ENCODE data around the gene BLVRB. TPM values are rescaled to one million over a fixed set of nuclear protein-coding genes. Genes with fewer than 3 reads are reported as not detected.

The BLVRB gene
- total and polyA plus RNA-seq, 10 of the 15 experiments (the other 5 are each of a cell fraction or from before 2014, with no cell fraction given) = 6.3 to 53.3 (median 27.8) TPM

DNA sequence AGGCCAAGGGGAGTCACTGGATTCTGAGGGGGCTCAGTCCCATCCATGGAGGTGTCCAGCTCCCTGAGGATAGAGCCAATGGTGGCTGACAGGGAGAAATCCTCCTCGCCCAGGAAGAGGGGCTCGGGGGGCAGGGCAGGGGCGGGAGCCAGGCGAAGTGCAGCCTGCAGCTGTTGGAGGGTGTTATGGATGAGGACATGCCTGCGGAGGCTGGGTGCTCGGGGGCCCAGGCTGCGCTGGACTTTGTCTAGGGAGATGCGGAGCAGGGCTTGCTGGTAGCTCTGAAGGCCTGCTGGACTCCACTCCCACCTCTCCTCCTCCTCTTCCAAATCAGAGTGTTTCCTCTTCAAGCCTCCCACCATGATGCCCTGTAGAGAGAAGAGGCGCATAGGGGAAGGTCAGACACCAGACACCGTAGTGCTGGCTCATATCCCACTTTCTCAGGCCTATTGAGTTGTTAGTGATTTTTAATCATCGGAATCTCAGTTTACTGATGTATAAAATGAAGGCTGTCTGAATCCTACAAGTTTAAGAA lies 23.8 kb downstream of the BLVRB start:
- no peaks in the 10 kb centered on the region for H3K9me3 ChIP-seq (replicated peaks; ENCODE audit: control insufficient read depth, insufficient read depth, low read length)
- H3K4me1 ChIP-seq (ENCODE audit: control insufficient read depth, insufficient read depth, low read length) = peaks cover 5% of the 10 kb centered on the region
- TF ChIP-seq, protein P1, sequence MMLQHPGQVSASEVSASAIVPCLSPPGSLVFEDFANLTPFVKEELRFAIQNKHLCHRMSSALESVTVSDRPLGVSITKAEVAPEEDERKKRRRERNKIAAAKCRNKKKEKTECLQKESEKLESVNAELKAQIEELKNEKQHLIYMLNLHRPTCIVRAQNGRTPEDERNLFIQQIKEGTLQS (IDR thresholded peaks at IDR 0.05; ENCODE audit: borderline replicate concordance, extremely low read depth, low read depth, low read length) = no peak
- TF ChIP-seq DPF2 (IDR thresholded peaks at IDR 0.05) (no peak), CBX3 (IDR thresholded peaks at IDR 0.05; ENCODE audit: borderline replicate concordance, low read depth) (no peak), SIX5 (IDR thresholded peaks at IDR 0.05; ENCODE audit: low read depth, low read length, severe bottlenecking) (no peak), SPI1 (IDR thresholded peaks at IDR 0.05; ENCODE audit: borderline replicate concordance, insufficient read depth, low read depth, low read length) (no peak), TBL1XR1 (IDR thresholded peaks at IDR 0.05; ENCODE audit: low read depth, low read length) (no peak), TARDBP (IDR thresholded peaks at IDR 0.05; ENCODE audit: borderline replicate concordance) (no peak), NFXL1 (IDR thresholded peaks at IDR 0.05; ENCODE audit: borderline replicate concordance) (no peak), BCL11A (IDR thresholded peaks at IDR 0.05; ENCODE audit: low read depth, low read length) (no peak), CHD1 (IDR thresholded peaks at IDR 0.05; ENCODE audit: low read depth, low read length) (no peak), NFYA (IDR thresholded peaks at IDR 0.05; ENCODE audit: borderline replicate concordance, low read depth, low read length) (no peak), ASH2L (IDR thresholded peaks at IDR 0.05; ENCODE audit: borderline replicate concordance, low read depth) (no peak)
- TF ChIP-seq, protein P2, sequence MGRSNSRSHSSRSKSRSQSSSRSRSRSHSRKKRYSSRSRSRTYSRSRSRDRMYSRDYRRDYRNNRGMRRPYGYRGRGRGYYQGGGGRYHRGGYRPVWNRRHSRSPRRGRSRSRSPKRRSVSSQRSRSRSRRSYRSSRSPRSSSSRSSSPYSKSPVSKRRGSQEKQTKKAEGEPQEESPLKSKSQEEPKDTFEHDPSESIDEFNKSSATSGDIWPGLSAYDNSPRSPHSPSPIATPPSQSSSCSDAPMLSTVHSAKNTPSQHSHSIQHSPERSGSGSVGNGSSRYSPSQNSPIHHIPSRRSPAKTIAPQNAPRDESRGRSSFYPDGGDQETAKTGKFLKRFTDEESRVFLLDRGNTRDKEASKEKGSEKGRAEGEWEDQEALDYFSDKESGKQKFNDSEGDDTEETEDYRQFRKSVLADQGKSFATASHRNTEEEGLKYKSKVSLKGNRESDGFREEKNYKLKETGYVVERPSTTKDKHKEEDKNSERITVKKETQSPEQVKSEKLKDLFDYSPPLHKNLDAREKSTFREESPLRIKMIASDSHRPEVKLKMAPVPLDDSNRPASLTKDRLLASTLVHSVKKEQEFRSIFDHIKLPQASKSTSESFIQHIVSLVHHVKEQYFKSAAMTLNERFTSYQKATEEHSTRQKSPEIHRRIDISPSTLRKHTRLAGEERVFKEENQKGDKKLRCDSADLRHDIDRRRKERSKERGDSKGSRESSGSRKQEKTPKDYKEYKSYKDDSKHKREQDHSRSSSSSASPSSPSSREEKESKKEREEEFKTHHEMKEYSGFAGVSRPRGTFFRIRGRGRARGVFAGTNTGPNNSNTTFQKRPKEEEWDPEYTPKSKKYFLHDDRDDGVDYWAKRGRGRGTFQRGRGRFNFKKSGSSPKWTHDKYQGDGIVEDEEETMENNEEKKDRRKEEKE (IDR thresholded peaks at IDR 0.05) = no peak
- TF ChIP-seq, protein P3, sequence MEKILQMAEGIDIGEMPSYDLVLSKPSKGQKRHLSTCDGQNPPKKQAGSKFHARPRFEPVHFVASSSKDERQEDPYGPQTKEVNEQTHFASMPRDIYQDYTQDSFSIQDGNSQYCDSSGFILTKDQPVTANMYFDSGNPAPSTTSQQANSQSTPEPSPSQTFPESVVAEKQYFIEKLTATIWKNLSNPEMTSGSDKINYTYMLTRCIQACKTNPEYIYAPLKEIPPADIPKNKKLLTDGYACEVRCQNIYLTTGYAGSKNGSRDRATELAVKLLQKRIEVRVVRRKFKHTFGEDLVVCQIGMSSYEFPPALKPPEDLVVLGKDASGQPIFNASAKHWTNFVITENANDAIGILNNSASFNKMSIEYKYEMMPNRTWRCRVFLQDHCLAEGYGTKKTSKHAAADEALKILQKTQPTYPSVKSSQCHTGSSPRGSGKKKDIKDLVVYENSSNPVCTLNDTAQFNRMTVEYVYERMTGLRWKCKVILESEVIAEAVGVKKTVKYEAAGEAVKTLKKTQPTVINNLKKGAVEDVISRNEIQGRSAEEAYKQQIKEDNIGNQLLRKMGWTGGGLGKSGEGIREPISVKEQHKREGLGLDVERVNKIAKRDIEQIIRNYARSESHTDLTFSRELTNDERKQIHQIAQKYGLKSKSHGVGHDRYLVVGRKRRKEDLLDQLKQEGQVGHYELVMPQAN (conservative IDR thresholded peaks at IDR 0.05) = no peak
- TF ChIP-seq, protein P4, sequence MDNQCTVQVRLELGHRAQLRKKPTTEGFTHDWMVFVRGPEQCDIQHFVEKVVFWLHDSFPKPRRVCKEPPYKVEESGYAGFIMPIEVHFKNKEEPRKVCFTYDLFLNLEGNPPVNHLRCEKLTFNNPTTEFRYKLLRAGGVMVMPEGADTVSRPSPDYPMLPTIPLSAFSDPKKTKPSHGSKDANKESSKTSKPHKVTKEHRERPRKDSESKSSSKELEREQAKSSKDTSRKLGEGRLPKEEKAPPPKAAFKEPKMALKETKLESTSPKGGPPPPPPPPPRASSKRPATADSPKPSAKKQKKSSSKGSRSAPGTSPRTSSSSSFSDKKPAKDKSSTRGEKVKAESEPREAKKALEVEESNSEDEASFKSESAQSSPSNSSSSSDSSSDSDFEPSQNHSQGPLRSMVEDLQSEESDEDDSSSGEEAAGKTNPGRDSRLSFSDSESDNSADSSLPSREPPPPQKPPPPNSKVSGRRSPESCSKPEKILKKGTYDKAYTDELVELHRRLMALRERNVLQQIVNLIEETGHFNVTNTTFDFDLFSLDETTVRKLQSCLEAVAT (IDR thresholded peaks at IDR 0.05) = no peak
- H3K4me3 ChIP-seq = peak overlapping the region; percentile 91
- H3K79me2 ChIP-seq (ENCODE audit: control insufficient read depth, insufficient read depth, low read length) = peaks cover 28% of the 10 kb centered on the region
- ATAC-seq (no peak), DNase-seq (ENCODE audit: low read depth, low spot score) (no peak), FAIRE-seq (no peak)
- no peaks in the 10 kb centered on the region for H3K27me3 ChIP-seq (replicated peaks in 1 of 2; ENCODE audit: control insufficient read depth in 2 of 2, insufficient read depth in 2 of 2, low read length in 1 of 2)
- ChIA-PET CTCF (interaction anchor here (0.9 to 4.6 kb wide), 3 partner anchors 16 to 137 kb away, joined by 3 to 40 read pairs (median 13); partner anchors contain the start of gene SERTAD1), SMC1A (ENCODE audit: uncharacterized antibody, unreplicated experiment) (interaction anchor here (1.8 to 4.2 kb wide), 3 partner anchors 15 to 26 kb away, joined by 11 to 35 read pairs (median 22); partner anchors contain the start of gene SERTAD1), RAD21 (ENCODE audit: unreplicated experiment) (interaction anchor here (1.0 to 2.6 kb wide), 4 partner anchors 11 to 38 kb away, joined by 3 to 25 read pairs (median 8); partner anchors contain the start of gene SERTAD1), POLR2A (interaction anchor here (2.4 to 4.7 kb wide), 3 partner anchors 15 to 38 kb away, joined by 8 to 49 read pairs (median 13); partner anchors contain the start of gene SERTAD1)
- intact Hi-C loops (cut with micrococcal nuclease; ENCODE audit: unreplicated experiment) = no loop called here
- no peaks in the 10 kb centered on the region for H4K20me1 ChIP-seq (ENCODE audit: control insufficient read depth, insufficient read depth)
- peaks cover 8 to 15% of the 10 kb centered on the region in 2 experiments; a peak in 3 of 4 replicates for H3K36me3 ChIP-seq (ENCODE audit: control insufficient read depth in 2 of 2, insufficient read depth in 2 of 2, low read length in 1 of 2)
- in situ Hi-C loops (cut with MboI) = no loop called here
- H3K9ac ChIP-seq (ENCODE audit: control insufficient read depth, insufficient read depth, low read length) = peak overlapping the region; percentile 62
- 88% methylated on average over 11 of the region's 11 CpGs for WGBS (ENCODE audit: insufficient coverage, insufficient replicate concordance, low lambda C conversion rate, missing lambda C conversion rate)
- H3K27ac ChIP-seq (ENCODE audit: control insufficient read depth, insufficient read depth) = peak overlapping the region; percentile 65; the same call in 1 of the 2 replicates
- no TSS peak for BruUV-seq (replicated peaks)
- H3K4me2 ChIP-seq (ENCODE audit: control insufficient read depth, insufficient read depth) = peak overlapping the region; percentile 48
- H2AFZ ChIP-seq (ENCODE audit: control insufficient read depth, low read depth, low read length) = no peak overlapping the region

All from GM12878 (cell line).